Thyroid gland (tissue), 4 donors: ENCODE measurements around the gene PAQR8.

Experiments used
- POLR2A ChIP-seq, 2 donors: fragments of 450-650 bp; IDR thresholded peaks; one replicate each; pipeline ENCODE4 v1.6.1; 2017; ENCODE audit warnings: antibody characterized with exemption in 2 of 2, mild to moderate bottlenecking in 2 of 2, moderate library complexity in 1 of 2
- TF ChIP-seq, protein P1 (sequence below), 6 experiments: fragments of 200-600 bp in 3 of 6; fragments of 450-650 bp in 3 of 6; sonication (generic) in 3 of 6; IDR thresholded peaks; one replicate each; pipeline ENCODE4 v1.5.1; 2016 to 2019; ENCODE audit warnings: antibody characterized with exemption in 6 of 6, mild to moderate bottlenecking in 2 of 6, inconsistent platforms in 1 of 6, moderate library complexity in 1 of 6

DNA sequence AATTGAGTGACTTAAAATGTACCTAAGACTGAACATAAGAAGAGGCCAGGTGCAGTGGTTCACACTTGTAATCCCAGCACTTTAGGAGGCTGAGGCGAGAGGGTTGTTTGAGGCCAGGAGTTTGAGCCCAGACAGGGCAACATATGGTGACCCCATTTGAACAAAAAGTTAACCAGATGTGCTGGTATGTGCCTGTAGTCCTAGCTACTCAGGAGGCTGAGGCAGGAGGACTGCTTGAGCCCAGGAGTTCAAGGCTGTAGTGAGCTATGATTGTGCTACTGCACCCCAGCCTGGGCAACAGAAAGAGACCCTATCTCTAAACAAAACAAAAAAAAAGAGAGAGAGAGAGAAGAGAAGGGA is 10.1 kb upstream of the PAQR8 start:
- TF ChIP-seq, protein P1, sequence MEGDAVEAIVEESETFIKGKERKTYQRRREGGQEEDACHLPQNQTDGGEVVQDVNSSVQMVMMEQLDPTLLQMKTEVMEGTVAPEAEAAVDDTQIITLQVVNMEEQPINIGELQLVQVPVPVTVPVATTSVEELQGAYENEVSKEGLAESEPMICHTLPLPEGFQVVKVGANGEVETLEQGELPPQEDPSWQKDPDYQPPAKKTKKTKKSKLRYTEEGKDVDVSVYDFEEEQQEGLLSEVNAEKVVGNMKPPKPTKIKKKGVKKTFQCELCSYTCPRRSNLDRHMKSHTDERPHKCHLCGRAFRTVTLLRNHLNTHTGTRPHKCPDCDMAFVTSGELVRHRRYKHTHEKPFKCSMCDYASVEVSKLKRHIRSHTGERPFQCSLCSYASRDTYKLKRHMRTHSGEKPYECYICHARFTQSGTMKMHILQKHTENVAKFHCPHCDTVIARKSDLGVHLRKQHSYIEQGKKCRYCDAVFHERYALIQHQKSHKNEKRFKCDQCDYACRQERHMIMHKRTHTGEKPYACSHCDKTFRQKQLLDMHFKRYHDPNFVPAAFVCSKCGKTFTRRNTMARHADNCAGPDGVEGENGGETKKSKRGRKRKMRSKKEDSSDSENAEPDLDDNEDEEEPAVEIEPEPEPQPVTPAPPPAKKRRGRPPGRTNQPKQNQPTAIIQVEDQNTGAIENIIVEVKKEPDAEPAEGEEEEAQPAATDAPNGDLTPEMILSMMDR (IDR thresholded peaks at IDR 0.05): no peak
- no peak for TF ChIP-seq POLR2A (IDR thresholded peaks at IDR 0.05)
